HL-60 (cell line): ENCODE measurements around the gene FAM149A.

Source experiments
- CTCF ChIP-seq: IDR thresholded peaks from one replicate; pipeline ENCODE4 v1.5.1; 2011; ENCODE audit warnings: low read length, control low read depth, inconsistent platforms; ENCODE audit not compliant: insufficient read depth
- GABPA ChIP-seq: IDR thresholded peaks from 2 replicates; pipeline ENCODE4 v1.6.1; 2012; ENCODE audit warnings: low read depth
- POLR2AphosphoS5 ChIP-seq: IDR thresholded peaks from 2 replicates; pipeline ENCODE4 v1.6.1; 2012; ENCODE audit warnings: low read depth
- TF ChIP-seq, protein P1 (sequence below): IDR thresholded peaks from 2 replicates; pipeline ENCODE4 v1.6.1; 2012; ENCODE audit warnings: low read depth; ENCODE audit not compliant: insufficient replicate concordance

DNA sequence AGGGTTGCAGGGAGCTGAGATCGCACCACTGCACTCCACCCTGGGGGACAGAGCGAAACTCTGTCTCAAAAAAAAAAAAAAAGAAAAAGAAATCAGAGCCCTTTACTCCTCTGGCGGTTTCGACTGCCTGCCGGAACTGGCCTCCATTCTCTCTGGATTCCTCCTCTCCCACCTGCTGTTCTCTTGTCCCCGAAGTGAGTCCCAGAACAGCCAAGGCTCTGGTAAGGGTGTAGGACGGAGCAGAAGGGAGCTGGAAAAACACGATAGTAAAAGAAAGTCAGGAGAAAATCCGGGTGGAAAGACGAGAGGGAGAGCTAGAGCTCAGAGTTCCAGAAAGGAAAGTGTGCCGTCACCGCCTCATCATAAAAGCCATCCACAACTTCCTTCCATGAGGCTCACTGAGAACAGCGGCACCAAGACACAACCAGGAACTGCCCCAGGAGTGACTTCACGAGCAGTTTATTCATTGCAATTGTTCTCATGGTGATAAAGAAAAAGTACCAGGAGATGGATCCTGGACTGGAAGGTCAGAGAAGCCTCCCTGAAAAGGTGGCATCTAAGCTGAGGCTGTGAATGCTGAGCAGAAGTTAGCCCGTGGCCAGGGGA, 23.2 kb upstream of the FAM149A start:
- TF ChIP-seq CTCF (no peak), POLR2AphosphoS5 (no peak), GABPA (no peak)
- TF ChIP-seq, protein P1, sequence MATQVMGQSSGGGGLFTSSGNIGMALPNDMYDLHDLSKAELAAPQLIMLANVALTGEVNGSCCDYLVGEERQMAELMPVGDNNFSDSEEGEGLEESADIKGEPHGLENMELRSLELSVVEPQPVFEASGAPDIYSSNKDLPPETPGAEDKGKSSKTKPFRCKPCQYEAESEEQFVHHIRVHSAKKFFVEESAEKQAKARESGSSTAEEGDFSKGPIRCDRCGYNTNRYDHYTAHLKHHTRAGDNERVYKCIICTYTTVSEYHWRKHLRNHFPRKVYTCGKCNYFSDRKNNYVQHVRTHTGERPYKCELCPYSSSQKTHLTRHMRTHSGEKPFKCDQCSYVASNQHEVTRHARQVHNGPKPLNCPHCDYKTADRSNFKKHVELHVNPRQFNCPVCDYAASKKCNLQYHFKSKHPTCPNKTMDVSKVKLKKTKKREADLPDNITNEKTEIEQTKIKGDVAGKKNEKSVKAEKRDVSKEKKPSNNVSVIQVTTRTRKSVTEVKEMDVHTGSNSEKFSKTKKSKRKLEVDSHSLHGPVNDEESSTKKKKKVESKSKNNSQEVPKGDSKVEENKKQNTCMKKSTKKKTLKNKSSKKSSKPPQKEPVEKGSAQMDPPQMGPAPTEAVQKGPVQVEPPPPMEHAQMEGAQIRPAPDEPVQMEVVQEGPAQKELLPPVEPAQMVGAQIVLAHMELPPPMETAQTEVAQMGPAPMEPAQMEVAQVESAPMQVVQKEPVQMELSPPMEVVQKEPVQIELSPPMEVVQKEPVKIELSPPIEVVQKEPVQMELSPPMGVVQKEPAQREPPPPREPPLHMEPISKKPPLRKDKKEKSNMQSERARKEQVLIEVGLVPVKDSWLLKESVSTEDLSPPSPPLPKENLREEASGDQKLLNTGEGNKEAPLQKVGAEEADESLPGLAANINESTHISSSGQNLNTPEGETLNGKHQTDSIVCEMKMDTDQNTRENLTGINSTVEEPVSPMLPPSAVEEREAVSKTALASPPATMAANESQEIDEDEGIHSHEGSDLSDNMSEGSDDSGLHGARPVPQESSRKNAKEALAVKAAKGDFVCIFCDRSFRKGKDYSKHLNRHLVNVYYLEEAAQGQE = no peak
